ENCODE measurements around the gene PRUNE2. TPM values are rescaled to one million over a fixed set of nuclear protein-coding genes. Genes with fewer than 3 reads are reported as not detected.

The PRUNE2 gene
- total RNA-seq, 4 donors from 2014 or later: 15.6 to 37.8 (median 26.1) TPM

DNA sequence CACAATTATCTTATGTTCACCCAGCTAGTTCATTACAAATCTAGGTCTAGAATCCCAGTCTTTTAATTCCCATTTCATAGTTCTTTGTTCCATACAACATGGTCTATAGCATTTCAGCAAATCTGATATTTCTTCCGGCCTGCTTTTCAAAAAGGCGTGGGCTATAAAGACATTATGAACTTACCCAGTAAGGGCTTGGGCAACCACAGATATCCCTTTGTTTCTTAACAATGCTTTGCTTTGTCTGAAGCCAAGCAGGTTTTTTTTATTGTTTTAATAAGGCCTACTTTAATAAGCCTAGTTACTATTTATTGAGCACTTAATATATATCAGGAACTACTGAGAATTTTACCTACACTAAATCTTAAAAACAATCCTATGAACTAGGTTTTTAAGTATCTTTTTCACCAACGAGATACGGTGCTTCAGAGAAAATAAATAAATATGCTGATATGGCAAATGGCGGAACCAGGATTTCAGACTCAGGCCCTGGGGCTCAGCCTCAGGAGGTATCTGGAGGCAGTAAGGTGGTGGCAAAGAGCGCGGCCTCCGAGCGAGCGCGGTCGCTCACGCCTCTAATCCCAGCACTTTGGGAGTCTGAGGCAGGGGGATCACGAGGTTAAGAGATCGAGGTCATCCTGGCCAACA is 112.0 kb downstream of the PRUNE2 start:
- H3K36me3 ChIP-seq: no peaks in the 10 kb centered on the region
- no peak for TF ChIP-seq CTCF (IDR thresholded peaks at IDR 0.05)
- H3K4me3 ChIP-seq: no peak overlapping the region
- H3K27ac ChIP-seq: no peak overlapping the region
- no peaks in the 10 kb centered on the region for H3K9me3 ChIP-seq
- H3K4me1 ChIP-seq: peaks cover 0 to 52% (median 0%) of the 10 kb centered on the region in 4 donors
- H3K27me3 ChIP-seq: no peaks in the 10 kb centered on the region
- no peak for DNase-seq

GRCh38 chr9:76789840-76790239 is 116.1 kb downstream of the PRUNE2 start:
- no peak for TF ChIP-seq CTCF (IDR thresholded peaks at IDR 0.05)
- no peak for TF ChIP-seq POLR2A (IDR thresholded peaks at IDR 0.05)
- peak in 1 of 3 donors; percentile 47 for DNase-seq
- Histone ChIP-seq H3K9me3 (no peaks in the 10 kb centered on the region), H3K27me3 (no peaks in the 10 kb centered on the region), H3K4me1 (peaks cover 0 to 34% (median 0%) of the 10 kb centered on the region in 4 donors), H3K27ac (peak overlapping the region in 2 of 4 donors; percentile 60 to 61), H3K36me3 (no peaks in the 10 kb centered on the region), H3K4me3 (no peak overlapping the region)

- no peak for DNase-seq
- peaks cover 0 to 22% (median 0%) of the 10 kb centered on the region in 4 donors for H3K4me1 ChIP-seq
- no peak overlapping the region for H3K4me3 ChIP-seq
- no peak for TF ChIP-seq CTCF (IDR thresholded peaks at IDR 0.05)
- TF ChIP-seq POLR2A (IDR thresholded peaks at IDR 0.05): no peak
- H3K36me3 ChIP-seq: no peaks in the 10 kb centered on the region
- H3K27me3 ChIP-seq: no peaks in the 10 kb centered on the region
- H3K27ac ChIP-seq: no peak overlapping the region
- H3K9me3 ChIP-seq: no peaks in the 10 kb centered on the region
Measured at GRCh38 chr9:76787677-76788076, 118.2 kb downstream of the PRUNE2 start.

GRCh38 chr9:76785501-76785900 is 120.4 kb downstream of the PRUNE2 start:
- Histone ChIP-seq H3K4me3 (no peak overlapping the region), H3K27me3 (no peaks in the 10 kb centered on the region), H3K4me1 (peaks cover 0 to 14% (median 0%) of the 10 kb centered on the region in 4 donors), H3K27ac (no peak overlapping the region), H3K36me3 (no peaks in the 10 kb centered on the region), H3K9me3 (no peaks in the 10 kb centered on the region)
- TF ChIP-seq CTCF (IDR thresholded peaks at IDR 0.05) (no peak), POLR2A (IDR thresholded peaks at IDR 0.05) (no peak)
- DNase-seq: no peak

GRCh38 chr9:76784881-76785280 is 121.0 kb downstream of the PRUNE2 start:
- no peaks in the 10 kb centered on the region for H3K9me3 ChIP-seq

GRCh38 chr9:76772686-76773445 is 133.0 kb downstream of the PRUNE2 start:
- Histone ChIP-seq H3K27ac (no peak overlapping the region), H3K9me3 (no peaks in the 10 kb centered on the region), H3K36me3 (no peaks in the 10 kb centered on the region), H3K4me3 (no peak overlapping the region), H3K27me3 (no peaks in the 10 kb centered on the region), H3K4me1 (peaks cover 0 to 3% (median 0%) of the 10 kb centered on the region in 4 donors)
- TF ChIP-seq POLR2A (IDR thresholded peaks at IDR 0.05) (no peak), CTCF (IDR thresholded peaks at IDR 0.05) (no peak)
- no peak for DNase-seq

More at GRCh38 chr9:76784881-76785280, 121.0 kb downstream of the PRUNE2 start:
- no peaks in the 10 kb centered on the region for H3K36me3 ChIP-seq
- no peak overlapping the region for H3K4me3 ChIP-seq
- no peak overlapping the region for H3K27ac ChIP-seq
- H3K27me3 ChIP-seq: no peaks in the 10 kb centered on the region
- peaks cover 0 to 8% (median 0%) of the 10 kb centered on the region in 4 donors for H3K4me1 ChIP-seq
- TF ChIP-seq POLR2A (IDR thresholded peaks at IDR 0.05): no peak
- no peak for DNase-seq

All from Peyer's patch (tissue), 4 donors.